Stimulated activated CD8-positive, alpha-beta memory T cell treated with anti-CD3 and anti-CD28 coated beads, Interleukin-2, amount 100 ng/mL, for 1 hour (primary cell): ENCODE results near the gene S100A14.

Experiments used
- DNase-seq, 2 donors: peaks; one replicate each; pipeline ENCODE4 v3.0.0-alpha.2; 2020; ENCODE audit warnings: low read depth in 2 of 2

S100A14 gene

GRCh38 chr1:153639280-153639679 is 23.2 kb upstream of the S100A14 start:
- no peak for DNase-seq

GRCh38 chr1:153638261-153638660 is 22.1 kb upstream of the S100A14 start:
- no peak for DNase-seq

- DNase-seq: no peak
These were observed 20.2 kb upstream of the S100A14 start for GRCh38 chr1:153636312-153636711.

GRCh38 chr1:153635872-153636271 is 19.7 kb upstream of the S100A14 start:
- no peak for DNase-seq

GRCh38 chr1:153633754-153634665 is 17.9 kb upstream of the S100A14 start, which contains the start of gene CHTOP:
TSS of gene CHTOP (plus strand) at chr1:153634066. CDS start at chr1:153636589, 2,523 bp downstream.
- DNase-seq: peak; percentile 92 to 94

- no peak for DNase-seq
These were observed 17.1 kb upstream of the S100A14 start for GRCh38 chr1:153633161-153633753.

GRCh38 chr1:153631047-153632022 is 15.2 kb upstream of the S100A14 start:
- no peak for DNase-seq

- DNase-seq: no peak
These were observed 14.3 kb upstream of the S100A14 start for GRCh38 chr1:153630384-153630783.

- no peak for DNase-seq
These were observed 13.8 kb upstream of the S100A14 start for GRCh38 chr1:153629971-153630370.

GRCh38 chr1:153629343-153629665 is 13.2 kb upstream of the S100A14 start:
- no peak for DNase-seq

- no peak for DNase-seq
These were observed 12.7 kb upstream of the S100A14 start for GRCh38 chr1:153628638-153629342.

GRCh38 chr1:153627715-153628626 is 11.8 kb upstream of the S100A14 start, which contains the start of gene S100A1:
TSS of gene S100A1 (plus strand) at chr1:153628434. CDS start at chr1:153630522, 2,088 bp downstream.
- DNase-seq: no peak

GRCh38 chr1:153626904-153627714 is 11.0 kb upstream of the S100A14 start, which contains the start of gene S100A13:
TSS of gene S100A13 (minus strand) at chr1:153627505. CDS start at chr1:153626472, 1,033 bp downstream.
- no peak for DNase-seq

GRCh38 chr1:153626477-153626903 is 10.4 kb upstream of the S100A14 start:
- DNase-seq: no peak

GRCh38 chr1:153624965-153625611 is 9.0 kb upstream of the S100A14 start:
- DNase-seq: no peak

- no peak for DNase-seq
These were observed 7.0 kb upstream of the S100A14 start for GRCh38 chr1:153623101-153623500.

- DNase-seq: no peak
These were observed 3.0 kb upstream of the S100A14 start for GRCh38 chr1:153619171-153619570.

GRCh38 chr1:153617663-153618062 is 1.5 kb upstream of the S100A14 start:
- peak in 1 of 2 donors; percentile 43 for DNase-seq

GRCh38 chr1:153616917-153617311 is 789 bp upstream of the S100A14 start:
- DNase-seq: no peak
